AG04450 (cell line): Measurements from ENCODE around the gene C11orf54. TPM values are rescaled to one million over a fixed set of nuclear protein-coding genes. Genes with fewer than 3 reads are reported as not detected.

Source experiments
- CTCF ChIA-PET: fragments of 300-600, 350-600 bp; formaldehyde crosslinking; extraction: SDS; loops from one replicate; lab custom pipeline; 2022; ENCODE audit warnings: antibody characterized with exemption, inconsistent platforms; lab: Charles Lee
- POLR2A ChIA-PET: fragments of 350-600 bp; formaldehyde crosslinking; extraction: SDS; loops from one replicate; lab custom pipeline; 2021; ENCODE audit warnings: antibody characterized with exemption, inconsistent platforms; lab: Yijun Ruan, JAX
- DNase-seq: peaks from one replicate; pipeline ENCODE4 v3.0.0-alpha.2; 2011; ENCODE audit warnings: low read depth, low spot score
- H3K27ac ChIP-seq: one replicate; pipeline ENCODE4 v1.5.1; 2012; ENCODE audit warnings: low read depth, low read length, control low read depth
- H3K27me3 ChIP-seq: one replicate; pipeline ENCODE4 v1.6.0; 2012; ENCODE audit warnings: low read length; ENCODE audit not compliant: control insufficient read depth, insufficient read depth
- H3K4me3 ChIP-seq: 2 replicates; pipeline ENCODE4 v1.5.1; 2011; ENCODE audit warnings: mild to moderate bottlenecking, low read depth, low read length, control low read depth
- H3K9me3 ChIP-seq: 2 replicates; pipeline ENCODE4 v1.5.1; 2012; ENCODE audit warnings: low read length; ENCODE audit not compliant: control insufficient read depth, insufficient read depth
- CTCF ChIP-seq: IDR thresholded peaks from 2 replicates; pipeline ENCODE4 v1.5.1; 2011; ENCODE audit warnings: low read depth, low read length, control low read depth, inconsistent platforms
- polyA plus RNA-seq: library from polyadenylated mRNA; depleted of rRNA; stranded (reverse); fragments of >200 nt; gene quantifications from 2 replicates; pipeline ENCODE4 v1.2.3, GENCODE V29; 2011

Gene C11orf54
- polyA plus RNA-seq, 1 experiment = 28.0 TPM

GRCh38 chr11:93775289-93775688 is 33.8 kb downstream of the C11orf54 start:
- peaks cover 17% of the 10 kb centered on the region for H3K9me3 ChIP-seq
- CTCF ChIA-PET = interaction anchor here (0.7 to 1.5 kb wide), 3 partner anchors 9 to 873 kb away, joined by 3 to 5 read pairs (median 4); partner anchors contain the start of gene MED17
- no peak overlapping the region for H3K4me3 ChIP-seq
- DNase-seq = no peak
- H3K27me3 ChIP-seq = no peaks in the 10 kb centered on the region
- no peak overlapping the region for H3K27ac ChIP-seq
- POLR2A ChIA-PET = no interaction called here
- TF ChIP-seq CTCF = peak; percentile 22; the same call in 1 of the 2 replicates

DNA sequence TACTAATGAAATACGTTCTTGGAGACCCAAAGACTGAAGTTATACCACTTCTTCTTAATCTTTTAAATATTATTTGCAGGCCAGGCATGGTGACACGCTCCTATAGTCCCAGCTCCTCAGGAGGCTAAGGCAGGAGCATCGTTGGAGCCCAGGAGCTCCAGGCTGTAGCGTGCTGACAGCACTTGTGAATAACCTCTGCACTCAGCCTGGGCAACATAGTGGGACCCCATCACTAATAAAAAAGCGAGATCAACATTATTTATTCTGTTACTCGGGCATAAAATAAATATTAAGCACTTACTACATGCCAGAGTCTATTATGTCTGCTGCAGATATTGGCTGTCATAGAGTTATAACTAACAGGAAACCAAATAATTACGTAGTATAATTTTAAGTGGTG is 41.9 kb downstream of the C11orf54 start:
- POLR2A ChIA-PET = interaction anchor here (1.3 to 1.4 kb wide), 2 partner anchors 23 to 43 kb away, joined by 5 to 80 read pairs; partner anchors contain the start of genes C11orf54 and TAF1D
- no peak for TF ChIP-seq CTCF

GRCh38 chr11:93783765-93784144 is 42.3 kb downstream of the C11orf54 start:
- H3K27ac ChIP-seq = peak overlapping the region; percentile 98
- peak; percentile 1 for DNase-seq
- CTCF ChIA-PET = interaction anchor here (0.9 to 1.2 kb wide), 13 partner anchors 8 to 63 kb away, joined by 3 to 8 read pairs (median 4); no protein-coding TSS in a partner anchor

More for the DNA sequence above, 41.9 kb downstream of the C11orf54 start:
- Histone ChIP-seq H3K4me3 (peak overlapping the region; percentile 100), H3K27me3 (no peaks in the 10 kb centered on the region), H3K27ac (no peak overlapping the region), H3K9me3 (no peaks in the 10 kb centered on the region; the same call in 1 of the 2 replicates)
- DNase-seq = no peak
- CTCF ChIA-PET = interaction anchor here (0.9 to 1.2 kb wide), 12 partner anchors 8 to 51 kb away, joined by 3 to 8 read pairs (median 3); partner anchors contain the start of genes C11orf54 and TAF1D

DNA sequence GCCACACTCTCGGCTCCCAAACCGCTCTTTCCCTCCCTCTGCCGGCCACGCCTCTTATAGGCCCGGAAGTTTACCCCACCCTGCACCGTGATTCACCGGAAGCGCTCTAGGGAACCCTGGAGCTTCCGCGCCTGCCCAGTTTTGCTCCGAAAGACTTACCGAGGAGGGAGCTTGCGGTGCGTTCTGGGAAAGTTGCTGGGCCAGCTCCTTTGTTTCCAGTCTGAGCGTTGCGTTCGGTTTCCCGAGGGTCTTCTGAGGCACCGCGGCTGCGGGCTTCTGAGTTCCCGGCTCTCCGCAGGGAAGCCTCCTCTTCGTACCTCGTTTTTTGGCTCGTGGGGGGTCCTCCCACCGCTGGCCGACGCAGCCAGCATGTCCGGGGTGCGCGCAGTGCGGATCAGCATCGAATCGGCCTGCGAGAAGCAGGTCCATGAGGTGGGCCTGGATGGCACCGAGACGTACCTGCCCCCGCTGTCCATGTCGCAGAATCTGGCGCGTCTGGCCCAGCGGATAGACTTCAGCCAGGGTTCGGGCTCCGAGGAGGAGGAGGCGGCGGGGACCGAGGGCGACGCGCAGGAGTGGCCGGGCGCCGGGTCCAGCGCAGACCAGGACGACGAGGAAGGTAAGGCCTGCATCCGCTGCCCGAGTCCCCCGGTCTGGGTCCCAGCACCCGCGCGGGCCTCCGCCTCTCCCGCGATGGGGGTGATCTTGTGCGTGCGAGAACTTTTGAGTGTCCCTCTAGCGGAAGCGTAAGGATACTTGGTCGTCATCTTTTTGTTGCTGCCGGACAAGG is 42.9 kb downstream of the C11orf54 start, which contains the start of gene MED17:
MED17 (plus strand) TSS at position 138 of the 790 bp plus-strand sequence; CDS start at position 370, 232 bp downstream.
- peak; percentile 57 for TF ChIP-seq CTCF
- Histone ChIP-seq H3K4me3 (peak within 1 kb of the TSS; percentile 100), H3K27ac (peak within 1 kb of the TSS; percentile 98), H3K9me3 (no peaks in the 10 kb centered on the region; the same call in 1 of the 2 replicates), H3K27me3 (no peaks in the 10 kb centered on the region)
- POLR2A ChIA-PET = interaction anchor here (0.5 to 1.4 kb wide), 10 partner anchors 12 to 1306 kb away, joined by 3 to 80 read pairs (median 3); partner anchors contain the start of genes C11orf54 and TAF1D
- CTCF ChIA-PET = interaction anchor here (0.6 to 1.2 kb wide), 15 partner anchors 9 to 137 kb away, joined by 3 to 8 read pairs (median 4); no protein-coding TSS in a partner anchor
- peak; percentile 72 for DNase-seq

More at GRCh38 chr11:93783765-93784144, 42.3 kb downstream of the C11orf54 start:
- H3K4me3 ChIP-seq = peak overlapping the region; percentile 100
- TF ChIP-seq CTCF = no peak
- H3K27me3 ChIP-seq = no peaks in the 10 kb centered on the region
- no peaks in the 10 kb centered on the region; the same call in 1 of the 2 replicates for H3K9me3 ChIP-seq
- POLR2A ChIA-PET = interaction anchor here (0.6 to 1.4 kb wide), 9 partner anchors 11 to 1307 kb away, joined by 3 to 80 read pairs (median 3); partner anchors contain the start of genes C11orf54 and TAF1D
